GM10847 (cell line): ENCODE measurements around the gene PPM1F.

Experiments used
- POLR2A ChIP-seq: IDR thresholded peaks from 2 replicates; pipeline ENCODE4 v1.6.1; 2011; ENCODE audit not compliant: insufficient read length; ENCODE audit errors: extremely low read depth

PPM1F gene

DNA sequence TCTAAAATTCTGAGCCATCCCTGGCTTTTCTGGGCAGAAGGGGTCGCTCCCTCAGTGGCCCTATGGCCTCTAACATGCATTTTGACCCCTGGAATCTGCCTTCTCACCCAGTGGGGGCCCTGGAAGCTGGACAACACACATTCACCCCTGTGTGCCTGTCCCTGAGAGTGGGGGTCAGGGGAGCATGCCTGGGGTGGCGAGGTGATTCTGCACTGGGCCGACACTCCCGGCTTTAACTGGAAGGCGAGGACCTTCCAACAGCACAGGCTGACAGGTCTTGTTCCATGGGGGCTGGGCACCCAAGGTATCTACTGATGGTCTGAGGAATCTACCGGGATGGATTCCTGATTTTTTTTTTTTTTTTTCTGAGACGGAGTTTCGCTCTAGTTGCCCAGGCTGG, 10.7 kb downstream of the PPM1F start:
- no peak for TF ChIP-seq POLR2A

DNA sequence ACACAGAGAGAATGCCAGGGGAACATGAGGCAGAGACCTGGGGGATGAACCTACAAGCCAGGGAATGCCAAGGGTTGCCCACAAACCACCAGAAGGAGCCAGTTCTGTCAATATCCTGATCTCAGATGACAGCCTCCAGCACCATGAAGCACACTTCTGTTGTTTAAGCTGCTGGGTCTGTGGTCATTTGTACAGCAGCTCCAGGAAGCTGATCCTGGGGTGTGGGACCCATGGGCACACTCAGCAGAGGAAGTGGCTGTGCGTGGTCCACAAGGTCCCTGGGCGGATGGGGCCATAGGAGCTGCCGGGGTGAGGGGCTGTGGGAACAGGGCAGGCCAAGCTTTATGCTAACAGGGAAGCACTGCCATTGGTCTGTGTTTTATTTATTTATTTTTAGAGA, 12.1 kb downstream of the PPM1F start:
- TF ChIP-seq POLR2A: no peak

DNA sequence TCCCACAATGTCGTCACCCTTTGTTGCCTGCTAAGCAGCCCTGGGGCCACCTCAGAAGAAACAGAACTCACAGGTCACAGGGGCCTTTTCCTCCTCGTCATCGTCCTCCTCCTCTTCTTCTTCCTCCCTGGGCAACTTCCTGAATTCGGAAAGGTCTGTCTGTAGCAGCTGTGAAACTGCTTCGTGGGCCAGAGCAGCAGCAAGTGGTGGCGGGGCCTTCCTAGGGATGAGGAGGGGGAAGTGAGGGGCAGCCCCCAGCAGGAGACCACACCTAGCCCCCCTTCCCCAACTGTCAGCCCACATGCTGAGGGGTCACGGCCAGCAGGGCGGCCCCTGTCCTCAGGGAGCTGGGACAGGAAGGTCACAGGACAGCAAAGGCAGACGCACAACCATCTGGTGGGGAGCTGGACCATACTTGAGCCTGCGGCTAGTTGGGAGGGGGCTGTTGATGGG, 13.2 kb downstream of the PPM1F start:
- no peak for TF ChIP-seq POLR2A

GRCh38 chr22:21938906-21939305, 13.7 kb downstream of the PPM1F start:
- TF ChIP-seq POLR2A: no peak

GRCh38 chr22:21938071-21938822, 14.4 kb downstream of the PPM1F start:
- peak; percentile 25 for TF ChIP-seq POLR2A

DNA sequence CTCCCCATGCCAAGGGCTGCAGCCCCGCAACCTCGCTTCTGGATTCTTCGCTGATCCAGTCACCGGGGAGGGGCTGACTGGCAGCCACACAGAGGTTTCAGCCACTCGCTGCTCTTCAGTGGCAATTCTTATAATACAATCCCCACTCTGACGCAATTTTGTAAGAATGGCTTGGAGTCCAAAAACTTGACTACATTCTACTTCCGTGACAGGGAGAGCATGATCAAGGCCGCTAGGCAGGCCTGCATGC, 14.9 kb downstream of the PPM1F start:
- TF ChIP-seq POLR2A: no peak

DNA sequence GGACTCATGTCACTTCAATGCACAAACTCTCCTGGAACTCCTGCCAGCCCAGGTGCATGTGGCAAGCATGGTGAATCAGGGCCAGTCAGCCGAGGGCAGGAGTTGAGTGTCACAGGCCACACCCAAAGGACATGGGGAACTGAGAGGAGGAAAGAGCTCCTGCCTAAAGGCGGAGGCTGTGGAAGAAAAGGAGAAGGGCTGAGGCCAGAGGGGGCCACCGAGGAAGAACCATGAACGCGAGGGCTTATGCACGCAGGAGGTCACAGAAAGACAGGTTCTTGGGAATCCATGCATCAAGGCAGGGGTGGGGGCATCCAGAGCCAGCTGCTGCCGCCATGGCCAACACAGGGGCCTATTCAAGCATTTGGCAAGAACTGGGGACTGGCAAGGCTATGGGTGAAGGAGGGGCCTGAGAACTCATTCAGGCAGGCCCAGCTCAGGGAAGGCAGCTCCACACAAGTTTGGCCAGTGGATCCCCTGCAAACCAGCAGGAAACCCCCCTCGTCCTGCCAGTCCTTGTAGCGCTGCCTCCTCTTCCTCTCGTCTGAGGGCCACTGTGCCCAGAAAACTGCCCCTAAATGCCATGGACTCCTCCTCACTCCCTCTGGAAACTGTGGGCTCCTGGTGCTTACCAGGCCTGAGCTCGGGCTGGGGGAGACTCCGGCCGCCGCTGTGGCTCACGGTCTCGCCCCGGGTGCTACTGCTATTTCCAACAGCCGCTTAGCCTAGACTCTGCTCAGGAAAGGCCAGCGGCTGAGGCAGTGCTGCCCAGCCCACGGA, 15.4 kb downstream of the PPM1F start:
- no peak for TF ChIP-seq POLR2A

GRCh38 chr22:21936151-21936775, 16.4 kb downstream of the PPM1F start:
- no peak for TF ChIP-seq POLR2A

DNA sequence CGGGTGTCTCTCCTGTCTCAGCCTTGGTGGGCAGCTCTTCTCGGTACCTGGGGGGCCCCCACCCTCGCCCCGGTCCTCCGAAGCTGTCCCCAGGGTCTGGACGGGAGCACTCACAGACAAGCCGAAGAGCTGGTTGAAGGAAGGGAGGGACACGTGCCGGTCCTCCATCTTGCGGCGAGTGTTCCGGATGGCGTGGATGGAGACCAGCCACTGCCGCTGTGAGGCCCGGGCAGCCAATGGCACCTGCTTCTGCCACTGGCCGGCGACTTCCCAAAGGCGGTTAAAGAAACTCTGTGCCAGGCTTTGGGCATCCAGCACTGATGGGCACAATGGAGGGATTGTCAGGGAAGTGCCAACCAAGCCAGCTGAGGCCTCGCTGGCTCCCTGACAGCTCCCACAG, 18.7 kb downstream of the PPM1F start:
- no peak for TF ChIP-seq POLR2A

GRCh38 chr22:21933413-21933812, 19.2 kb downstream of the PPM1F start:
- TF ChIP-seq POLR2A: no peak

- TF ChIP-seq POLR2A: no peak
Measured at GRCh38 chr22:21932347-21932746, 20.3 kb downstream of the PPM1F start.

GRCh38 chr22:21931056-21931455, 21.6 kb downstream of the PPM1F start:
- no peak for TF ChIP-seq POLR2A

- no peak for TF ChIP-seq POLR2A
Measured at GRCh38 chr22:21929253-21929652, 23.4 kb downstream of the PPM1F start.

GRCh38 chr22:21928048-21928447, 24.6 kb downstream of the PPM1F start:
- no peak for TF ChIP-seq POLR2A

- no peak for TF ChIP-seq POLR2A
Measured at GRCh38 chr22:21927174-21927823, 25.3 kb downstream of the PPM1F start.

- no peak for TF ChIP-seq POLR2A
Measured at GRCh38 chr22:21926728-21927127, 25.9 kb downstream of the PPM1F start.
